Measurements from ENCODE around the gene ATP11A.
"Not testable (repeated sequence)": the region's sequence is repeated elsewhere in the genome, so short reads cannot be mapped to it uniquely, and the experiment has no call there.

The ATP11A gene

DNA sequence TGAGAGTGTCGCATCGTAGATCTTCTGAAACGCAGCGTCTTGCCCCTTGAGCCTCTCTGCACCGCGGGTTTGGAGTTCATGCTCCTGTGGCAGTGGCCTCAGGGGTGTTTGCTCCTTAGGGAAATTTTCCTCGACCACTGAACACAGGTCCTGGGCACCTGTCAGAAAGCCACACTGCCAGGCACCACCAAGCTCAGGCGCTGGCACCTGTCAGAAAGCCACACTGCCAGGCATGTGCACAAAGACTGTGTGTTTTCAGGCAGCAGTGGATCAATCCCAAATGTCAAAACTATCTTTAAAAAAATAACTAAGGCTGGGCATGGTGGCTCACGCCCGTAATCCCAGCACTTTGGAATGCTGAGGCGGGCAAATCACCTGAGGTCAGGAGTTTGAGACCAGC, 87.1 kb downstream of the ATP11A start:
- no peak for DNase-seq (ENCODE audit: low spot score)

DNA sequence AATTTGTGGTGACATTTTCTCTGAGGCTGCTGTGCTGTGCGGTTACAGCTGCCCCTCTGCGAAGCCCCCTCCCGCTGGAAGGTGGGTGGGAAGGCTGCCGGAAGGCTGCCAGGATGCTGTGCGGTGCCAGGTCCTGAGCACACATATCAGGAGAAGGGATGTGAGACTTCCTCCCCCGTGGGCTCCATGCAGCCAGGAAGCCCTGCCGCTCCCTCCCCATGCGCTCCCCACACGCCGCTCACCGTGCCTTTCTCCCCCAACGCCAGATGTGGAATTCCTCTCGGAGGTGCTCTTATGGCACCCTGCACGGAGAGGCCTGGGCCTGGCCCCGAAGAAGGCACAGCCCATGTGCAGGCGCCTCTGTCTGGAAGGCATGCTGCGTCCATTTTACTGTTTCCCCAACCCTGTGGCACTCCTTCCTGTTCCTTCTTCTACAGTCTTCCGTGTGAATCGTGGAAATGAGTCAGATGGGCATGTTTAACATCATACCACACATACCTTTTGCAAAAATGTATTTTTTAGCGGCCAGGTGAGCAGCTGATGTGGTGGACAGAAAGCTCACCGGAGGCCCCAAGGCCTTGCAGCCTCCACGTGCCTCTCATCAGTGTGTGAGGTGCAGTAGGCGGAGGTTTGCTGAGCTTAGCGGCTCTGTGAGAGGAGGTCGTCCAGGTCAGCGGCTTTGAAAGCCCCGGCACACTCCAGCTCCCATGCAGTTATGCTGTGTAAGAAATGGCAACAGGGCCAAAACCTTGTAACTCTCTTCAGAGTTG, 88.0 kb downstream of the ATP11A start:
- no peak for DNase-seq (ENCODE audit: low spot score)

DNA sequence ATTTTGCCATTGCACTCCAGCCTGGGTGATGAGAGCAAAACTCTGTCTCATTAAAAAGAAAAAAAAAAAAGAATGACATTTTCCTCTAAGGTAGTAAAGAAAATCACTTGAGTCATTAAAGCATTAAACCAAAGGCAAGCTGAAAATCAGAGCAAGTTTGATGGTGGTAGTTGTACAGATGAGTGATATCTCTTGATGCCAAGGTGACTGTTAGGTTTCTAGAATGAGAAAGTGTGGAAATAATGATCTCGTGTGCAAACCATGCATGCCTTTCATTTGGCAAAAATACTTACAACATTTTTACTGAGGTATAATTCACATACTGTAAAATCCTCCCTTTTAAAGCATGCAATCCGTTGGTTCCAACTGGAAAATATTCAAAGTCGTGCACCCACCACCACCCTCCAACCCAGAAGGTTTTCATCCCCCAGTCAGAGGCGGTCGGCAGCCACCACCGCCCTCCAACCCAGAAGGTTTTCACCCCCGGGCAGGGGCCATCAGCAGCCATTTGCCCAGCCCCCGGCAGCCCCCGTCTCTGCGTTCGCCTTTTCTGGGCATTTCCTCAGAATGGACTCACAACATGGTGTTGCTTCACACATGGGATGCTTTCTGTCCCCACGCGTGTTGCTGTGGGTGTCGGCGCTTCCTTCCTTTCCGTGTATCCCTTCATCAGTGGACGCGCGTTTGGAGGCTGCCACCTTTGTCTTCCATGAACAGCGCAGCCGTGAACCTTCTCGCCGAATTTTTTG, 90.2 kb downstream of the ATP11A start:
- DNase-seq (ENCODE audit: low spot score) = no peak

DNA sequence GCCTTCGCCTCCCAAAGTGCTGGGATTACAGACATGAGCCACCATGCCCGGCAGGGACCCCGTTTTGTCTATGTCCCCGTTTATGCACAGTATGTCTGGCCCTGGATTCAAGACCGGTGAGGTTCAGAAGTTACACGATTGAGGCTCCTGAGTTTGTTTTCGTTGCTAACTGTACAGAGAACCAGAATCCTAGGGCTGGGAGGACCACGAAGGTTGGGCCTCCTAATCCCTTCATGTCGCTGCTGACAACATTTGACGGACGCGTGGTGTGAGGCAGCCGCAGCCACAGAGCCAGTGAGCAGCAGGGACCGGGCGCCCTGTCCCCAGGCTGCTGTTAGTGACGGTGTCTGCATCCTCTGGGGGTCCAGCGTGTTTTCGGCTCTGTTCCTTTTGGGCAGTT, 91.4 kb downstream of the ATP11A start:
- no peak for DNase-seq (ENCODE audit: low spot score)

DNA sequence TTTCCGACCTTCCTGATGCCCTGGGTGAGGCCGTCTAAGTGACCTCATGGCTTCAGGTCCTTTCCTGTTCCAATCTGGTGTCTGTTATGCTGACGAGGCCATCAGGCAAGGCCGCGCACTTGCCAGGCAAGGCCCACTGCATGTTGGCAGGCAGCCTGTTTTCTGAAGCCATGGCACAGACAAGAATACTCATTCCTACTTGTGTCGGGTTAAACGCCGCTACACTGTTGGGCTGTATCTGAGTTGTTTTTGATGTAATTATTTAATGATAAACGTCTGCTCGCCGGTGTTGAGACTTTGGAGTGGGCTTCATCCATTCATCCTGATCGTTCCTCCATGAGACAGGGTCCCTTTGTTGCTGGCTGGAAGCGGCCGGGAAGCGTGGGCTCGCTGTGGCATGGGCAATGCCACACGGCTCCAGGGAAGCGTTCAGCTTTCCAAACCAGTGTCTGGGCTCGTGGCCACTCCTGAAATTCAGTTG, 92.1 kb downstream of the ATP11A start:
- DNase-seq (ENCODE audit: low spot score) = peak; percentile 81

DNA sequence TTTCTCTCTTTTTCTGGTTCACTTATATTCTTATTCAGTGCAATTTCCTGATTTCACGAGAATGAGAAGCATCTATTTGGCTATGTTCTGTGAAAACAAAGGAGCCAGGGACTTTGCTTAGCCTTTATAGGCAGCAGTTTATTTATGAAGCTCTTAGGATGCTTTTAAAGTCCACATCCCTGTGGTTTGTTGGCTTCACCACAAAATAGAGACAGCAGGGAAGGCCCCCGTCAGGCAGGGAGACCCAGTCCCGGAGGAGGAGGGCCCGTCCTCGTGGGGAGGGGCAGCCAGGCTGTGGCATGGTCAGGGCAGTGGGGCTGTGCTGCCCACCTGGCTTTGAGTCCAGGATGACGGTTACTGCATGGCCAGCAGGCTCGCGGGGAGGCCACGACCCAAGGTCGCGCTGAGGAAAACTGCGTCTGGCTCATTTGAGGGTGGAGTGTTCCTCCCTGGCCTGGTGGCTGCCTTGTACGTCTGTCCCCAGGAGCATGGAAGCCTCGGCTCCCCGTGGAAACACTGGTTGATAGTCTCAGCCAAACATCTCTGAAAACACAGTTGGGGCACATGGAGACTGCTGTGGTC, 92.7 kb downstream of the ATP11A start:
- DNase-seq (ENCODE audit: low spot score) = no peak

DNA sequence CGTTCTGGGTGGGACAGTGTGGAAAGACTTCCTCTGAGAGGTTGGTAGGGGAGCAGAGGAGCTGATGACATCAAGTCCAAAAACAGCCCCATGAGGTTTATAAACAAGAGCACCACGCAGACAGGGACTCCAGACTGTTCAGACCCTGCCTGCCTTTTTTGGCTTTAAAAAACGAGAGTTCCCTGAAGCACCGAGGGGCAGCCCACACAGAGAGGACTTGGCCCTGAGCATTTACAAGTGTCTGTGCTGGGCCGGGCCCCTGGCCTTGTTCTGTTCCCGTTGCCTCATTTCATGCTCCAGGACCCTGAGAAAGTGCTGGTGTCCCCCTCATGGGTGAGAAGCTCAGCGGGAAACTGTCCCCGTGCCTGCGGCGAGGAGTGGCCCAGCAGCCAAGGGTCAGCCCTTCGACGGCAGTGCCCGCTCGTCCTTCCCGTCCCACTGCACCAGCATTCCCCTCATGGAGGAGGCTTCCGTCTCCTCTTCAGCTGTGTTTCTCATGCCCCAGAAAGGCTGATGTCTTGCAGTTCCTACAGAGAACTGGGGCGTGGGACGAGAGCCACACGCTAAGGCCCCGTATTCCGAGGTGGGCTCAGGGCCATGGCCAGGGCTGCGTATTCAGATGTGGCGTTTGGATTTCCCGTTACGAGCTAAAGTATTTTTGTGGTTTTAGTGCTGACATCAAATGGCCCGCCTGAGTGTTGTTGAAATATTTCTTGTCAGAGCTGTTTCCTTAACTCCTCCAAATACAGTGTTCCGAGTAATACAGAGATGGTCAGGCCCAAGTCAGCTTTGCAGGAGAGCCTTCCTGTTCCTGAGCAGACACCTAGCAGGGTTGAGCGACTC, 93.5 kb downstream of the ATP11A start:
- DNase-seq (ENCODE audit: low spot score) = no peak

DNA sequence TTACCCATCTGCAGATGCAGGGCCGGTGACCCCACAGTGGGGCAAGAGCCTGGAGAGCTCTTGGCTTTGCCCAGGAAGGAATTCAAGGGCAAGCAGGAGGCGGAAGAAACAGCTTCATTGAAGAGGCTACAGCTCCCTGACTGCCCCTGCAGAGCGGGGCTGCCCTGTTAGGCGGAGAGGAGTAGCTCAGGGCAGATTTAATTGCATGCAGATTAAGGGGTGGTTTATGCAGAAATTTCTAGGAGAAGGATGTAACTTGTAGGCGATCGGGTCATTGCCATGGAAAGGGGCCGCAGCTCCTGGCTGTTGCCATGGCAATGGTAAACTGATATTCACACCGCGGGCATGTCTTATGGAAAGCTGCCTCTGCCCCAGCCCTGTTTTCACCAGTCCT, 94.1 kb downstream of the ATP11A start:
- no peak for DNase-seq (ENCODE audit: low spot score)

DNA sequence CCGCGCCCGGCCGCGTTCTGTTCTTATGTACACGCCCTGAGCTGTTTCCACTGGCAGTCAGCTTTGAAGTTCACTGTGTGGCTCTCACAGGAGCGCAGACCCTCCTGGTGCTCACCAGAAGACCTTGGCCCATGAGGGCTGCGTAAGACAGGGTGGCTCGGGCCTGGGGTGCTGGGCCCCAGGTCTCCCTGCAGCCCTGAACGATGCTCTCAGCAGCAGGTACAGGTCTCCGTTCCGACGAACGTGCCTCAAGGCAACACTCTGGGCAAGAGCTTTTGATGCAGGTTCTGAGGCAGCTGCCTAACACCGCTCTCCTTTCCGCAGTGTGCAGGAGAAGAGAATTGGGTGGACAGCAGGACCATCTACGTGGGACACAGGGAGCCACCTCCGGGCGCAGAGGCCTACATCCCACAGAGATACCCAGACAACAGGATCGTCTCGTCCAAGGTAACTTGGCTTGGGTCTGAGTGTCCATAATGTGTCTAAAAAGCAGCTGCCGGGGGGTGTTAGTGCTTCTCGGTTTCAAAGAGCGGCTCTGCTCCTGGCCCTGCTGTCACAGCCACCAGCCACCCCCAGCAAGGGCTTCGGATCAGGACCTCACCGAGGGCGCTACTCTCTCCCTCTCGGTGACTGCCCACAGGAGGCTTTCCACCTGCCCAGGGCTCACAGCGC, 95.1 kb downstream of the ATP11A start:
- no peak for DNase-seq (ENCODE audit: low spot score)

DNA sequence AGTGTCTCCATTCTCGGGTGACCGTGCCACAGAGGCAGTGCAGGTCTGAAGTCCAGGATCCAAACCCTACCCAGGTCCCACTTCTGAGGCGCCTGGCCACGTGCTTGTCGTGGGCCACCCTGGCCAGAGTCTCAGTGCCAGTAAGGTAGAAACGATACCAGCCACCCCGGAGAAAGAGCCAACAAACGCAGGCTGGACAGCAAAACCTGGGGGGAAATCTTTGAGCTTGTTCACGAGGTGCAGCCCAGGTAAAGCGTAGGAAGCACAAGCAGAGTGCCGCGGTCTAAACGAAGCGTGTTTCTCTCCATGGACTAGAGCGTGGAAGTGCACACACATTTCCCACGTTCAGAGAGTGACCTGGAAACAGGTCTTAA, 95.6 kb downstream of the ATP11A start:
- DNase-seq (ENCODE audit: low spot score) = no peak

DNA sequence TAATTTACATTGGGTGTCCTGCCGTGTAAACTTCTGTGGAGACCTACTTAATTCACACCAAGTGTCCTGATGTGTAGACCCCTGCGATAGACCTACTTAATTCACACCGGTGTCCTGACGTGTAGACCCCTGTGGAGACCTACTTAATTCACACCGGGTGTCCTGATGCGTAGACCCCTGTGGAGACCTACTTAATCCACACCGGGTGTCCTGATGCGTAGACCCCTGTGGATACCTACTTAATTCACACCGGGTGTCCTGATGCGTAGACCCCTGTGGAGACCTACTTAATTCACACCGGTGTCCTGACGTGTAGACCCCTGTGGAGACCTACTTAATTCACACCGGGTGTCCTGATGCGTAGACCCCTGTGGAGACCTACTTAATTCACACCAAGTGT, 97.0 kb downstream of the ATP11A start:
- not testable (repeated sequence) for DNase-seq (ENCODE audit: low spot score)

DNA sequence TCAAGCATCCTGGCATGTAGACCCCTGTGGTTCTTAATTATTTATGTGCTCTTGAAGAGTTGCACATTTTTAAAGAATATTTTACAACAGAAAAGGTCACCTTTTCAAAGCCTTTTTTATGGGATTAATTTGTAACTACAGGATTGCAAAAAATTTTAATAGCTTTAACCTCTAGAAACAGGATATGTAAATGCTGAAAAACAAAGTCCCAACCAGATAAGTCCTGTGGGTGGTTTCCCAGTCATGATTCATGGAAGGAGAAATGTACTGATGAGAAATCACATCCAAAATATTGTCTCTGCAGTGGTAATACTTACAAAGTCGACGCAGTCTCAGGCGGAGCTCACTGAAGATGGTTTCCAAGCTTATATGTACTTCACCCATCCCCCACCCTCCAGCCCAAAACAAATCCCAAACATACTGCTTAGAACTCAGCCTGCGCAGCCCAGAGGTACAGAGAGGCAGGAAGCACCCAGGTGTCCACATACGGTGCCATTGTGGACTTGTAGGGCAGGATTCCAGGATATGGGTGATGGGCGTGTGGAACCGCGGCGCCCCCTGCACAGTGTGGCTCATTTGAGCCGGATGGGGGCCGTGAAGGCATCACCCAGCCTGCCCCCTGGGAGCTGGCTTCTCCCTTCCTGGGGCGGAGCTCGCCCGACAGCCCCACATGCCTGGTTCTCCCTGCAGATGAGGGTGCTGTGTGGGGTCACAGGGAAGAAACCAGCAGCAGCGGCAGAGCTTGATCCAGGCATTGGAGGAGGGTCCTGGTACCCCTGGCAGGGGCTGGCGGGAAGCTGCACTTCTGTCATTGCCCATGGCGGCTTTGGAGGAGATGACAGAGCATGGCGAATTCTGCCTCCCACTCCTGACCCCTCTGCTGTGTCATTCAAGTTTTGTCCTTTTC, 101.2 kb downstream of the ATP11A start:
- no peak for DNase-seq (ENCODE audit: low spot score)

DNA sequence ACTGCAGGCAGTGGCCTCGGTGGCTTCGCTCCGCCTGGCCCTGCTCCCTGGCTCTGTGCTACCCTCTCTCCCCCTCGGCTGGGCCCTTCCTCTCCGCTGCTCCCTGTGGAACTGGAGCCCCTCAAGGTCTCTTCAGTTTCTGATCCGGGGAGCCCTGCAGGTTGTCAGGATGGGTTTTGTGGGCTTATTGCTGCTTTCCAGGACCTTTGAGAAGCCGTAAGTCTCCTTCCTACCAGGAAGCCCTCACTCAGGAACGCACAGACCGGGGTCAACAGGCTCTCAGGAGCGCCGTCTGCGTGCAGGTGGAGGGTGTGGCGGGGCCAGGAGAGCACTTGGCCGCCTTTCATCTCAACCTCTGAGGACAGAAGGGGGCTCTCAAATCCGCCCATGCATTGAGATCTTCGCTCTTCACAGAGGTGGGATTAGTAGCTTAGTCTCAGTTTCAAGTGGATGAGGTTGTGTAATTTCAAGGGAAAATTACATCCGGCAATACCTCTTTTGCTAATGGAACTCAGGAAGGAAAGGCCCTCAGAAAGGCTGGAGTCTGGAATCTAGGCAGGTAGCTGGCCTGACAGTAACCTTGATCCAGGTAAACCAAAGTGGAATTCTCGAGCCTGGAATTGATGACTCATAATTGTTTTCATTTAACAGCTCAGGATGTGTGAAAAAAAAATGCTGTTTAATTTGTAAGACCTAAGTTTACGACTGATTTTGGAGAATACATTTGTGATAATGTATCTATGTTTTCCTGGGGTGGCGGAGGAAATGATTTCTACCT, 102.0 kb downstream of the ATP11A start:
- no peak for DNase-seq (ENCODE audit: low spot score)

DNA sequence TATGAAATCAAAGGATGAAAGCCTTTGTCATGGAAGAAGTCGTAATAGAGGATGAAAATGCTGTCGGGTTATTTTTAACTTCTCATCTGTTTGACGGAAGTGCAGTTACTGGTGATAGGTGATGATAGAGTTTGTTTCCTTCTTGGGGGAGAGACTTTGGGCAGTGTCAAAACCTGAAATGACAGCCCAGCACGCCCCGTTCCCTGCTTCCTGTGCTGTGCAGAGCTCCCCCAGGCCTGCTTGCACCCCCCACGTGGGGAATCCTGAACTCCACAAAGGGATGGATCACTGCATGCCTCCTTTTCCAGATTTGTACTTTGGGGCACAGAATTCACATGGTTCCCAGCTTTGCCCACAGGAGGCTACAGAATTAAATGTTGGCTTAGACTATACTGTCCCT, 102.7 kb downstream of the ATP11A start:
- no peak for DNase-seq (ENCODE audit: low spot score)

DNA sequence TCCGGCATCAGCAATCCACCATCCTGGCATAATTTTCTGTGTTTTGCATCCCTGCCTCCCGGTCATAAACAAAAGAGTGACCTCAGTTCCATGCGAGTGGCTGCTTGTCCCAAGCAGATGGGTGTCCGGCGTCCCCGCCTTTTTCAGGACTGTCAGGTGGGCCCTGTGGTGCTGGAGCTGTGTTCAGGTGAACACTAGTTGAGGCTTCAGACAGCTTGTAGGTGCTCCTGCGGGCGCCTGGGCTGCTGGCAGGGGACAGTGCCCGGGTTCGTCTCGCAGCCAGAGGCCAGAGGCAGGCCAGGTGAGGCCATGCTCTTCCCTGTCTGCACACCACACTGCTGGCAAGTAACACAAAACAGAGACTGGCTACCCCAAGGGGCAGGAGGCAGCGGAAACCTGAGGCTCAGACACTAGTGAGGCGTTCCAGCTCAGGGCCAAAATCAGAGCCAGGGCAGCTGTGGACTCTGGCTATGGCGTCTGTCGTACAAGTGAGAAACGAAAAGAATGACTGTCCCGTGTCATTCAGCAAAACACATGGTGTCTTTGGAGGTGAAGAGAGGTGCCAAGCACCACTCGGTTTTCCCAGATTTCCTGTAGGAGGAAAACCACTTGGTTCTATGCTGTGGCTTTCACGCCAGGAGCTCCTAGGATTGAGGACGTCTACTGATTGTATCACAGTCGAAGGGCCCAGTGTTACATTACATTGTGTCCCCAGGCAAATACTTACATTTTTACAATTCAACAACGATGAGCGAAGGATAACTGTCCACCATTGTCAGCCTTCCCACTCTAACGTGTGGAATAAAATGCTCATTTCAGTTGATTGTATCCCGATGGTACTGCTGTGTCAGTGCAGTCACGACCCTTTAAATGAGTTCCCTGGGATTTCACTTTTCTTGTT, 104.0 kb downstream of the ATP11A start:
- DNase-seq (ENCODE audit: low spot score) = no peak

DNA sequence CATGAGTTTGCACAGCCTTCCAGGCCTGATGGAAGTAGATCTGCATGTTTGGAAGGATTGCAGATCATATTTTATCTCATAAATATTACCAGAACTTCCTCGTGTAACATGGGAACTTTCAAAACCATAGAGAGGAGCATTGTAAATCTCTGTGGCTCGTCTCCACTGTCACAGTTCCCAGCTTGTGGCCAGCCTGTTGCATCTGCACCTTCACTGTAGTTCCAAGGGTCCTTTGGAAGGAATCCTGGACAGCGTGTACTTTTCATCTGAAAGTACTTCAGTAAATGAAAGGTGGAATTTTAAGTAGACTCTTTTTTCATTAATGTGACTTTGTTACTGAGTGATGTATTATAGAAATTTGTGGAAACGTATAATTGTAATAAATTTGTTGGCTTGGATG, 105.4 kb downstream of the ATP11A start:
- DNase-seq (ENCODE audit: low spot score) = no peak

DNA sequence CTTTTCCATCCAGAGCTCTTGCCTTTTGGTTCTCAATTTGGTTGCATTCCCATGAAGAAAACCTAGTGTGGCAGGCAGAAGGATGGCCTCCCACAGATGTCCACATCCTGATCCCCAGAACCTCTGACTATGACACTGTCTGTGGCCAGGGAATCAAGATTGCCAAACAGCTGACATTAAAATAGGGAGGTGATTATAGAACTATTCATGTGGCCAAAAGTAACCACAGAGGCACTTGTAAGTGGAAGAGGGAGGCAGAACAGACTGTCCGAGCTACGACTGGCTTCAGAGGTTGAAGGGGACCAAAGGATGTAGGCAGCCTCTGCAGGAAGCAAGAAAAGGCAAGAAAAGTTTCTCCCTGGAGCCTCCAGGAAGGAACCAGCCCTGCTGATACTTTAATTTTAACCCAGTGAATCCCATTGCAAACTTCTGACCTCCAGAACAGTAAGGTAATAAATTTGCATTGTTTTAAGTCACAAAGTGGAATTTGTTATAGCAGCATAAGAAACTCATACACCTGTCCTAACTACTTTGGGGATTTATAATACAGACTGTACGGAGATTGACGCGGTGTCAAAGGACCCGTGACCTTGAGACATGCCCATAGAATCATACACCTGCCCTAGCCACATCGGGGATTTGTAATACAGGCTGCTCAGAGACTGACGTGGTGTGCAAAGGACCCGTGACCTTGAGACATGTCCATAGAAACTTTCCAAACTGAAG, 106.5 kb downstream of the ATP11A start:
- DNase-seq (ENCODE audit: low spot score) = no peak

DNA sequence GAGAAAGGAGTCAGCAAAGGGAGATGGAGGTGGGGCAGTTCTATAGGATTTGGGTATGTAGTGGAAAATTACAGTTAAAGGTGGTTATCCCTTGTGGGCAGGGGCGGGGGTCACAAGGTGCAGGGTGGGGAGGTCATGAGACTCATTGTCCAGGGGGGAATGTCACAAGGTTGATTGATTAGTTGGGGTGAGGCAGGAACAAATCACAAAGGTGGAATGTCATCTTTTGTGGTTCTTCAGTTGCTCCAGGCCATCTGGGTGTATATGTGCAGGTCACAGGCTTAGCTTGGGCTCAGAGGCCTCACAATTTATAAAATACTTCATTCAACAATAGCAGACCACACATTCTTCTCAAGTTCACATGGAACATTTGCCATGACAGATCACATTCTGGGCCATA, 109.6 kb downstream of the ATP11A start:
- no peak for DNase-seq (ENCODE audit: low spot score)
